HG02852 (cell line): ENCODE data around the gene DSTYK.
"Not testable (repeated sequence)": the region's sequence is repeated elsewhere in the genome, so short reads cannot be mapped to it uniquely, and the experiment has no call there.

Source experiments
- ATAC-seq: cut with Tn5 transposase; IDR thresholded peaks from one replicate; pipeline ENCODE4 v1.9.1; 2021; ENCODE audit warnings: mild to moderate bottlenecking, moderate library complexity; ENCODE audit not compliant: unreplicated experiment

DSTYK gene

GRCh38 chr1:205240569-205240968 is 29.1 kb upstream of the DSTYK start:
- ATAC-seq, result no peak

GRCh38 chr1:205240118-205240517 is 28.6 kb upstream of the DSTYK start:
- no peak for ATAC-seq

- no peak for ATAC-seq
These were observed 27.6 kb upstream of the DSTYK start for GRCh38 chr1:205239078-205239477.

- ATAC-seq, result peak; percentile 43
These were observed 26.3 kb upstream of the DSTYK start for GRCh38 chr1:205237526-205238484.

DNA sequence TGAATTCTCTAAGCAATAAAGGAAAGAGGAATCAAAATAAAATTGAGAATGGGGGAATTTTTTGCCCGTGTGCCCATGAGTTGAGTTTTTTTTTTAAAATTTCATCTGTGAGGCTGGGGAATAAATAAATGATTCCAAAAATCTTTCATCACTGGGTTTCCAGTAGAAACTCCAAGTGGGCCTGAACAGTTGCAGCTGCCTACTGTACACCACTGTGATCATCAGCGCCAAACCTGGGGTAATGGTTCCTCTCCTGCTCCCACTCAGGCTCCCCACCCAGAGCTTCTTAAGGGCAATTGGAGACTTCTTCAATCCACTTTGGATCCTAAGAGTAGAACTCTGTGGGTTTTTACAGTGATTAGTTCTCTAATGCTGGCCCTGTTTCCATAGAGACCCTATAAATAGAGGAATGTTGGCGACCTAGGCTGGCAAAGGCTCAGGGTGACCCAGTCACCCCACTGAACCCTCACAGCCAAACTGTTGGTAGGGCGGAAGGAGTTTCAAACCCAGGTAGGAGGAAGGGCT is 25.5 kb upstream of the DSTYK start:
- no peak for ATAC-seq

- ATAC-seq, result no peak
These were observed 25.0 kb upstream of the DSTYK start for GRCh38 chr1:205236526-205236925.

DNA sequence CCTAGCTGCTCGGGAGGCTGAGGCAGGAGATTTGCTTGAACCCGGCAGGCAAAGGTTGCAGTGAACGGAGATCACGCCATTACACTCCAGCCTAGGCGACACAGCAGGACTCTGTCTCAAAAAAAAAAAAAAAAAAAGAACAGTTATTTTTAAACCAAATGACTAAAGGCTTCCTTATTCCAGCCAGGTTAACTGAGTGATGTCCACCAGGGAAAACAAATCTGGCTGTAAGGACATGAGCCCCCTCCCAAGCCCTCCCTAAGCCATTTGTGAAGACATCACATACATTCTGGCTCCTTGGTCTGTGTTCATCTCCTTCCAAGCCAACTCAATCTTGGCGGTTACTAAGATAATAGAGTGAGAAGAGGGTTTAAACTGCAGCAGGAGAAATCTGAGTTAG is 24.4 kb upstream of the DSTYK start:
- no peak for ATAC-seq

GRCh38 chr1:205233986-205234385 is 22.5 kb upstream of the DSTYK start:
- ATAC-seq, result not testable (repeated sequence)

- no peak for ATAC-seq
These were observed 21.5 kb upstream of the DSTYK start for GRCh38 chr1:205232945-205233397.

DNA sequence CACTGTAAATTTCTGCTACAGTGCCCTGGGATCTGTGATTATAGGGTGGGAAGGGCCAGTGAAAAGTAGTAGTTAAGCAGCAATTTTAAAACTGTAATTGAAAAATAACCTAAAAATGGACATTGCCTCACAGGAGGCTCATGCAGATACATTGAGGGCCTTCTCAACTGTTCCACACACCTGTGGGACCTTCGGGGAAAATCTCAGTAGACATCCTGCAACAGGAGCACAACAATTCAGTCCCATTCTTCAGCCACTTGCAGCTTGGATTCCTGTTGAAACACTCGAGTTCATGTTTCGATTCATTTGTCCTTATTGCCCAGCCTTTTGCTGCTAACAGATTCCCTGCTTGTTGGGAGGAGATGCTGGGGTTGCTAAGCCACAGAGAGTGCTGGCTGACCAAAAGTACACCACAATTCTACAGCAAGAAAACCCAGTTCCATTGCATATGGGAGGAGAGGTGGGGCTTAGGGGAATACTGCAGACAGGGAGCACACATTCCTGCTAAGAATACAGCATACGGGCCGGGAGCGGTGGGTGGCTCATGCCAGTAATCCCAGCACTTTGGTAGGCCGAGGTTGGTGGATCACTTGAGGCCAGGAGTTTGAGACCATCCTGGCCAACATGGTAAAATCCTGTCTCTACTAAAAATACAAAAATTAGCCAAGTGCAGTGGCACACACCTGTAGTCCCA is 20.8 kb upstream of the DSTYK start:
- no peak for ATAC-seq

GRCh38 chr1:205230982-205231381 is 19.5 kb upstream of the DSTYK start:
- no peak for ATAC-seq

DNA sequence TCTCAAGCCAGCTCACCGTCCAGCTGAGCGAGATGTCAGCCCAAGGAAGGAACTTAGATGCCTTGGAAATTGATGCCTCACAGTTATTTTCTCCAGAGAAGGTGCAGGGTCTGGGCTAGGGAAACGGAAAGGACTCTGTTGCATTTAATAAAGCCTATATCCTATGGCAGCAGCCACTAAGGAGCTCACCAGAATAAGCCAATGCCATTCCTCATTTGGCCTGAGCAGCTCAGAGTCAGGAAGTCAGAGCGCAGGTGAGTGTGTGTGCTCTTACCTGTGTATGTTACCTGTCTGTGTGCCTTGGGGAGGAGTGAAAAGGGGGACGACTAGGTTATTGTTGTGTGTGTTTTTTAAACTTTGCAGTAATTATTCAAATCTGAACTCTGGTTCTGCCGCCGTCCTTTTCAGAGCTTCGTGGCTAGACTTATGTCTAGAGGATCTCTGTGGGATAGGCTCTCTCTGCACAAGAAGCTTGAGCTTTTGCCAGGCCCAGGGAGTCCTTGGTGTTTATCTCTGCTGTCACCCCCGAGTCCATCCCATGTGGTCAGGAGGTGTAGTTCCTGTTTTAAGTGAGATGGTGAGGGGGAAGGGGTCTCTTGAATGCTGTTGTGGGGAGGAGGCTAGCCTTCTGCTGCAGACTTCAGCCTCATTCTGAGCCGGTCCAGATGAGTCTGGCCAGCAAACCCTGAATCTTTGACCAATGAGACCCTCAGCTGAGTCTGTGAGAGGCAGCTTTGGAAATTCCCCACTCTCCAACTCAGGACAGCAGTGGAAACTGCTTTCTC is 18.6 kb upstream of the DSTYK start:
- ATAC-seq, result no peak

DNA sequence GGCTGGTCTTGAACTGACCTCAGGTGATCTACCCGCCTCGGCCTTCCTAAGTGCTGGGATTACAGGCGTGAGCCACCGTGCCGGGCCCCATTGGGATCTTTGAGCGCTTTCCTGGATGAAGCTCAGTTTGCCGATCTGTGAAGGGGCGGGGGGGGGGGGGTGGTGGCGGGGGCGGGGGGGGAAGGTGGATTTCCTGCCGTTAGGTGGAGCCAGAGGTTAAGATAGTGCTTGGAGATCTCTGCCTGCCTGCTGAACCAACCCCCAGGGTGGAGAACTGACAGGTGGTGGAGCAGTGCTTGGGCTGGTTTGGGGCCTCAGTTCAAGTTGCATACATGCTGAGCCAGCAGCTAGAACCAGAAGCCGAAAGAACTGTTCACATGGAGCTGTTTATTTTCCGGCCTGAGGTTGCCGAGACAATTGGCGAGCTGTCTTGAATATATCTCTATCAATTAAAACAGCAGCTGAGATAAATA is 17.9 kb upstream of the DSTYK start:
- no peak for ATAC-seq

DNA sequence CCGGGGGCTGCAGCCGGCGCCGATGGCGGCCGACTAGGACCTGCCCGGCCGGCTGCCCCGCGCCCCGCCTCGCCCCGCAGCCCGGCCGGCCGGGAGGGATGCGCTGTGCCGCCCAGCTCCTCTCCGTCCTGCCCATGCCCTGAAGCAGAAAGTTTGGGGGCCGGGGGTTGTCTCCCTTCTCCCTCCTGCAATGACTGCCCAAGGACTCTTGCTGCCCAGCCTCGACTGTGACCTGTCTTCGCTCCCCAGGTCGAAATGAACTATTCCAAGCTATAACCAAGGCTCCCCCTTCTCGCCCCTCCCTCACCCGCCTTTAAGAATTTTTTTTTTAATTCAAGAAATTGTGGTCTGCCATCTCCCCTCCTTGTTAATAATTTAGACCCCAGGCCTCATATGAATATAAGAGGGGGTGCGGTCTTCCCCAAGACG is 16.6 kb upstream of the DSTYK start:
- ATAC-seq, result peak; percentile 19

DNA sequence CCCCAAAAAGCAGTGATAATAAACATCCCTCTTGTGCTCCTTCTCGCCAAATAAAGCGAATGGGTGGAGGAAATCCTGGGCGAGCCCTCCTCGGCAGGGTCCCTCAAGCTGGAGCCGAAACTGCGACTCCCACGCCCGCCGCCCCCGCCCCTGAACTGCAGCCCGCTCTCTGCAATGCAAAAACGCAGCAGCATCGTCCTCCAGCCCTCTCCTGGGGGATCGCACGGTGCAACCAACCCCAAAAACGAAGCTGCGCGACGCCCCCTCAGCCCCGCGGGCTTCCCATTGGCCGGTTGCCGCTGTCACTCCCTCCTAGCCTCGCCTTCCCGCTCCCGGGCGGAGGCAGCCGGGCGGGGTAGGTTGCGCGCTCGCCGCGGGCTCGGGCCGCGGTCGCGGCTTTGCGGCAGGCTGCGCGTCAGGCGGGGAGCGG is 16.1 kb upstream of the DSTYK start, which contains the start of gene TMCC2:
TMCC2 (plus strand) TSS at position 363 of the 430 bp plus-strand sequence. CDS start 619 bp downstream, outside the sequence.
- peak; percentile 92 for ATAC-seq

- ATAC-seq, result no peak
These were observed 15.5 kb upstream of the DSTYK start for GRCh38 chr1:205226868-205227583.

GRCh38 chr1:205225901-205226765 is 14.6 kb upstream of the DSTYK start:
- ATAC-seq, result no peak

DNA sequence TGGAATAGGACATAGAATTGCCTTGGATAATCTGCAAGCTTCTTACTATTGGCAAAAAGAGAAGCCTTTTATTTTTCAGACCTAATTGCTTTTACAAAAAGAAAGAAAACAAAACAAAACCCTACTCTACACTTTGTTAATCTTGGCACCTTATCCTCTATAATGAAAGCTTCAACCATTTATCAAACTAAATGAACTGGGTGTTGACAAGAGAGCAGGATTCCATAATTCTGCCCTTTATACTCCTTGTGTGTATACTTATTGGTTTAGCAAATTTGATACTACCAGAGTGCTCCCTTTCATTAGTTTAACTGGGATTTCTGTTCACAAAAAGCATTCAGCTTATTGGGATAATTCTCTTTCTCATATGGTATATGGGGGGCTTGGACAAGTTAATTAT is 13.2 kb upstream of the DSTYK start:
- no peak for ATAC-seq

- no peak for ATAC-seq
These were observed 8.9 kb upstream of the DSTYK start for GRCh38 chr1:205220421-205220820.
